Kidney epithelial cell (primary cell): ENCODE results near the gene PARPBP. TPM values are rescaled to one million over a fixed set of nuclear protein-coding genes. Genes with fewer than 3 reads are reported as not detected.

Source experiments
- DNase-seq: peaks from one replicate; pipeline ENCODE4 v3.0.0-alpha.2; 2010; ENCODE audit warnings: low read depth
- H3K27me3 ChIP-seq: 2 replicates; pipeline ENCODE4 v1.6.0; 2011; ENCODE audit warnings: low read length; ENCODE audit not compliant: control insufficient read depth, insufficient read depth
- H3K36me3 ChIP-seq: 2 replicates; pipeline ENCODE4 v1.5.1; 2011; ENCODE audit warnings: low read length; ENCODE audit not compliant: control insufficient read depth, insufficient read depth
- H3K4me3 ChIP-seq: 2 replicates; pipeline ENCODE4 v1.5.1; 2011; ENCODE audit warnings: low read depth, mild to moderate bottlenecking, control low read depth, low read length
- total RNA-seq: library from RNA; depleted of rRNA; stranded (reverse); fragments of >200 nt; gene quantifications from 2 replicates; pipeline ENCODE4 v1.2.3, GENCODE V29; 2015
- TF ChIP-seq, protein P1 (sequence below): IDR thresholded peaks from 2 replicates; pipeline ENCODE4 v1.5.1; 2011; ENCODE audit warnings: mild to moderate bottlenecking, moderate library complexity, low read length, control low read depth, inconsistent platforms; ENCODE audit not compliant: insufficient read depth, poor library complexity, severe bottlenecking

PARPBP gene
- total RNA-seq, 1 donor from 2014 or later: 5.6 TPM

DNA sequence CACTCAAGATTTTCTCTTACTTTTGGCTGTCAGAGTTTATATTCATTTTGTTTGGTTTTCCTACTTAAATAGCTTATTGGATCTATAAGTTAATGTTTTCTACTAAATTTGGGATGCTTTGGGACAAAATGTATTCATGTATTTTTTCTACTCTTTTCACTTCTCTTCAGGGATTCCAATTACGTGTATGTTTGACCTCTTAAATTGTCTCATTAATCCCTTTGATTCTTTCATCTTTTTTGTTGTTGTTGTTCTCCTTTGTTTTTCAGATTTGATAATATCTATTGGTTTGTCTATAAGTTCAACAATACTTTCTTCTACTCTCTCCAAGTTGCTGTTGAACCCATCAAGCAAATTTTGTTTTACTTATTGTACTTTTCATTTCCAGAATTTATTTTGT is 43.4 kb downstream of the PARPBP start:
- H3K4me3 ChIP-seq: no peak overlapping the region
- H3K27me3 ChIP-seq: no peaks in the 10 kb centered on the region
- DNase-seq: no peak
- no peaks in the 10 kb centered on the region for H3K36me3 ChIP-seq
- TF ChIP-seq, protein P1, sequence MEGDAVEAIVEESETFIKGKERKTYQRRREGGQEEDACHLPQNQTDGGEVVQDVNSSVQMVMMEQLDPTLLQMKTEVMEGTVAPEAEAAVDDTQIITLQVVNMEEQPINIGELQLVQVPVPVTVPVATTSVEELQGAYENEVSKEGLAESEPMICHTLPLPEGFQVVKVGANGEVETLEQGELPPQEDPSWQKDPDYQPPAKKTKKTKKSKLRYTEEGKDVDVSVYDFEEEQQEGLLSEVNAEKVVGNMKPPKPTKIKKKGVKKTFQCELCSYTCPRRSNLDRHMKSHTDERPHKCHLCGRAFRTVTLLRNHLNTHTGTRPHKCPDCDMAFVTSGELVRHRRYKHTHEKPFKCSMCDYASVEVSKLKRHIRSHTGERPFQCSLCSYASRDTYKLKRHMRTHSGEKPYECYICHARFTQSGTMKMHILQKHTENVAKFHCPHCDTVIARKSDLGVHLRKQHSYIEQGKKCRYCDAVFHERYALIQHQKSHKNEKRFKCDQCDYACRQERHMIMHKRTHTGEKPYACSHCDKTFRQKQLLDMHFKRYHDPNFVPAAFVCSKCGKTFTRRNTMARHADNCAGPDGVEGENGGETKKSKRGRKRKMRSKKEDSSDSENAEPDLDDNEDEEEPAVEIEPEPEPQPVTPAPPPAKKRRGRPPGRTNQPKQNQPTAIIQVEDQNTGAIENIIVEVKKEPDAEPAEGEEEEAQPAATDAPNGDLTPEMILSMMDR: no peak

DNA sequence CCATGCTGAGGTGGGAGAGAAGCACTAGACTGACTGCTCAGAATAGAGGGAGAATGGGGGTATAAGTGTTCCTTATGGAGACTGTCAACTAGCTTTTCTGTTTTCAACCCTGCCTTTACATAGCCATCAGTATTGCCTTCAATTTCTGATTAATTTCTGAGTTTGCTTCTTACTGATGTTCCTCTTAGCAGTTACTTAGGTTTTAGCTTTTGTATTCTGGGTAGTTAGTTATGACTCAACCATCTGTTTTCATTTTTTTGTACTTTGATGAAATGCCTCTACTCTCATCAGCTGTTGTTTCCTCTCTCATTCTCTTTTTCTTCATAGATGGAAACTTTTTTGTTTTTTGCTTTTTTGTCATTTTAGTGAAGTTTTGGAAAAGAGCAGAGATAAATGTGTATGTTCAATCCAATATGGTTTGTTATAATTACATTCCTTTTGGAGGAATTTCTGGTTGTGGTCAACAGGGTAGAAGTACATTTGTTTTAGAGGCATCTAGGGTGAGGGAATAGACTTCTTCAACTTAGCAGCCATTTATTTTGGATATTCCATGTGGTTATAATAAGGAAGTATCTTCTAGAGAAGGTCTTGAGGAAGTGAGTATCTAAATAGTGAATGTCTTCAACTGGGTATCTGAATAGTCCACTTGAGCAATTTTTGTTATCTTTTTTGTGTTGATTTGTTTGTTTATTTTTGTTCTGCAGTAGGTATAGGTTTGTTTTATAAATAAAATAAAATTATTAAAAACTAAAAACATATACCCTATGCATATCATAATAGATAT is 48.0 kb downstream of the PARPBP start:
- no peak for DNase-seq
- no peak overlapping the region for H3K4me3 ChIP-seq
- TF ChIP-seq, protein P1: no peak
- H3K36me3 ChIP-seq: no peaks in the 10 kb centered on the region
- no peaks in the 10 kb centered on the region for H3K27me3 ChIP-seq

DNA sequence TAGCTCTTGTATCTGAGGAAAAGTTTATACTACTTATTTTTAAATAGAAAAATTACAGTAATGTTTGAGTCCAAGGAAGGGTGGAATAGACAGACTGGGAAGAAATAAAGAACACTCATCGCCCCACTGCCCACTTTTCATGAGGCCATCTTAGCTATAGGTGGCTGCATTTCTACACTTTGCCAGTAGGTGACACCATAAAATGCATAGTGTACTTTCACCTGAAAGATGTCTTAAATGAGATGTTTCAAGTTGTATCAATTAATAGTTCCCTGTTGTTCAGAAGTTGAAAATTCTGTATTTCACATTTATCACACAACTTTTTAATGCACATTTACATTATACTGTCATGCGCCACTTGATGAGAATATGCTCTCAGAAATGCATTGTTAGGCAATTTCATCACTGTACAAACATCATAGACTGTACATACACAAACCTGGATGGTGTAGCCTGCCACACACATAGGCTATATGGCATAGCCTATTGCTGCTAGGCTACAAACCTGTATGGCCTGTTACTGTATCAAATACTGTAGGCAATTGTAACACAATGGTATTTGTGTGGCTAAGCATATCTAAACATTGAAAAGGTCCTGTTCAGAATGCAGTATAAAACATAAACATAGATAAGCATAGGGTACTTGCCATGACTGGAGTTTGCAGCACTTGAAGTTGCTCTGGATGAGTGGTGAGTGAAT is 50.1 kb downstream of the PARPBP start:
- no peak overlapping the region for H3K4me3 ChIP-seq
- no peaks in the 10 kb centered on the region for H3K36me3 ChIP-seq
- H3K27me3 ChIP-seq: no peaks in the 10 kb centered on the region
- TF ChIP-seq, protein P1: peak; percentile 62
- DNase-seq: no peak

DNA sequence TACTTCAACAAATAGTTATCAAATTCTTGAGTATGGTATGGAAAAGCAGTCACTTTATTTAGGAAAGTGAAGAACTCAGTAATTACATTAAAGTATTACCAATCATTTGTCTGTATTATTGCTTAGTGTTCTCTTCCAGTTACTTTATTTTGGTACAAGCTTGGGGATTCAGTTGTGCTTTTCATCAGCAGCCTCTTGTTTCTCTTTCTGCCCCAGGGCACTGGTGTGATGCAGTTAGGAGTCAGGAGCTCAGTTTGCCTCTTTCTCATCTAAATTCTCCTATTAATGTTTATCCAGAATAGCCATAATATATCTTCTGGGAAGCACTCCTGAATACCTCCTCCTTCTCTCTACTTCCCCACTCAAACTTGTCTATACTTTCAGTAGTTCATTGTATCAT is 52.0 kb downstream of the PARPBP start:
- Histone ChIP-seq H3K36me3 (no peaks in the 10 kb centered on the region), H3K4me3 (no peak overlapping the region), H3K27me3 (no peaks in the 10 kb centered on the region)
- DNase-seq: no peak
- TF ChIP-seq, protein P1: no peak

DNA sequence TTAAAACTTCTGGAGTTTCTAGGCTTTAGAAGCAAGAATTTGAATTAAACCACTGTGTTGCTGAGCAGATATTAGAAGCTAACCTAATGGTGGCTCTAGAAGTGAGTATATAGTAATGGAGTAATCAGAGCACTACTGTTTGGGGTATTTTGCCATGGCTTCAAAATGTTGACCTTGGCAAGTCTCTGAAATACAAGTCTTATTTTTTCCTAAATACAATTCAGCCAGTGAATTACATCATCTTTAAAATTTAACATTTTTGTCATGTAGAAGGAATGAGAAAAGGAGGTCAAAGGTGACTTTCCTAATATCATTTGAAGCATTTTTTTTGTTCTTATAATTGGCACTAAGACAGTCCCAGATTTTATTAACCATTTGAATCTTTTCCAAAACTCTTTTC is 52.5 kb downstream of the PARPBP start:
- TF ChIP-seq, protein P1: no peak
- no peak for DNase-seq

DNA sequence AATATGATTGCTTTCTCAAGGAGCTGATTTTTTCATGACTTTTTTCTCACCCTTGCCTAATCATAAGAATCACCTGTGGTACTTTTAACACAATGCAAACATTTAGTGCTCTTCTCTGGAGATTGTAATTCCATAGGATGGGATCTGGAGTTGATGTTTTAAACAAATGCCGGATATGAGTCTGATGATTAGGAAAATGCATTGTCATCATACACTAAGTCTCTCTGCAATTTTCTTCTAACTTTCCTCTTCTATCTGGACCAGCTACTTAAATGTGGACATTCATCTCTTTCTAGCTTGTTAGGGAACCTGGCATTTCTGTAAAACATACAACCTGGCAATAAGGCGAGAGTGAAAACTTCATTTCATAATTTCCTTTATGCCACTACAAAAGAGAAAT is 54.1 kb downstream of the PARPBP start:
- no peaks in the 10 kb centered on the region for H3K36me3 ChIP-seq
- DNase-seq: no peak
- H3K4me3 ChIP-seq: no peak overlapping the region
- TF ChIP-seq, protein P1: no peak
- no peaks in the 10 kb centered on the region for H3K27me3 ChIP-seq

More for the DNA sequence above, 52.5 kb downstream of the PARPBP start:
- H3K27me3 ChIP-seq: no peaks in the 10 kb centered on the region
- no peaks in the 10 kb centered on the region for H3K36me3 ChIP-seq
- H3K4me3 ChIP-seq: no peak overlapping the region
